ENCODE measurements around the gene CDCA7.

CDCA7 gene

DNA sequence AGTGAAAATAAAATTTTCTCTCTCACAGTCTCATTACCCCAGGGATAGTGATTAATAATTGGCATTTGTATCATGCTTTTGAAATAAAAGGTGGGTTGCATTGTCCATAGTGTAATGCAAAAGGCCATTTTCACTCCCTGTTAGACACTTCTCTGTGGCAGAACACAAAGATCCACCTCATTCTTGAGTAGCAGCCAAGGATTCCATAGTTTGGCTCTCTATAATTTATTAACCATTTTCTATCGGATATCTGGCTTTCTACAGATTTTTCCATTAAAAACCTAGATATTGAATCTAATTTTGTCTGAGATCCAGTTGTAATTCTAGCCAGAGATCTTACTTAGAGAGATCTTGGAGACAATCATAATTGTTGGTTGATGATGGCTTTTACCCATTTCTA lies 39.0 kb downstream of the CDCA7 start:
- H3K14ac ChIP-seq (ENCODE audit: low read length in 2 of 2) = no peak overlapping the region
- H3K23ac ChIP-seq (ENCODE audit: low read length in 2 of 2) = no peak overlapping the region
- H3K4ac ChIP-seq (ENCODE audit: low read depth in 1 of 2, low read length in 2 of 2) = no peak overlapping the region
- no peaks in the 10 kb centered on the region for H3K79me1 ChIP-seq (replicated peaks; ENCODE audit: low read length, poor library complexity, severe bottlenecking)
- no peak overlapping the region for H3K4me2 ChIP-seq (ENCODE audit: low read length, poor library complexity, severe bottlenecking)
- no peak overlapping the region for H2BK15ac ChIP-seq (ENCODE audit: low read depth, poor library complexity, severe bottlenecking)
- H3K27ac ChIP-seq (ENCODE audit: low read length, poor library complexity, severe bottlenecking) = no peak overlapping the region
- H2BK5ac ChIP-seq (ENCODE audit: low read depth, low read length, poor library complexity, severe bottlenecking) = no peak overlapping the region
- H3K9ac ChIP-seq (ENCODE audit: low read length) = no peak overlapping the region
- H2BK12ac ChIP-seq (ENCODE audit: low read length in 2 of 2) = no peak overlapping the region
- H3K4me1 ChIP-seq (ENCODE audit: control insufficient read depth, insufficient read depth, low read depth, low read length) = no peaks in the 10 kb centered on the region
- no peak overlapping the region for H4K91ac ChIP-seq (ENCODE audit: low read length)
- no peak for DNase-seq
- H3K4me3 ChIP-seq (ENCODE audit: insufficient read depth in 1 of 2, low read depth in 1 of 2, low read length in 2 of 2) = no peak overlapping the region
- H2AK5ac ChIP-seq (ENCODE audit: low read length, severe bottlenecking) = no peak overlapping the region
- no peak overlapping the region for H2AFZ ChIP-seq (ENCODE audit: low read depth, low read length)
- WGBS = no CpG with 5 or more reads among the region's 1 CpG
- H3K27me3 ChIP-seq (ENCODE audit: control insufficient read depth in 1 of 2, insufficient read depth in 1 of 2, low read length in 2 of 2) = peaks cover 0 to 5% of the 10 kb centered on the region in 2 experiments
- H4K8ac ChIP-seq (ENCODE audit: low read length) = no peak overlapping the region
- H3K9me3 ChIP-seq (ENCODE audit: control insufficient read depth, low read length) = no peaks in the 10 kb centered on the region
- H3K18ac ChIP-seq (ENCODE audit: low read depth in 1 of 2, low read length in 2 of 2) = no peak overlapping the region
- H3K36me3 ChIP-seq (ENCODE audit: control insufficient read depth in 1 of 2, insufficient read depth in 2 of 2, low read depth in 1 of 2, low read length in 2 of 2) = no peaks in the 10 kb centered on the region
- no peak overlapping the region for H2BK120ac ChIP-seq (ENCODE audit: low read depth, low read length)

DNA sequence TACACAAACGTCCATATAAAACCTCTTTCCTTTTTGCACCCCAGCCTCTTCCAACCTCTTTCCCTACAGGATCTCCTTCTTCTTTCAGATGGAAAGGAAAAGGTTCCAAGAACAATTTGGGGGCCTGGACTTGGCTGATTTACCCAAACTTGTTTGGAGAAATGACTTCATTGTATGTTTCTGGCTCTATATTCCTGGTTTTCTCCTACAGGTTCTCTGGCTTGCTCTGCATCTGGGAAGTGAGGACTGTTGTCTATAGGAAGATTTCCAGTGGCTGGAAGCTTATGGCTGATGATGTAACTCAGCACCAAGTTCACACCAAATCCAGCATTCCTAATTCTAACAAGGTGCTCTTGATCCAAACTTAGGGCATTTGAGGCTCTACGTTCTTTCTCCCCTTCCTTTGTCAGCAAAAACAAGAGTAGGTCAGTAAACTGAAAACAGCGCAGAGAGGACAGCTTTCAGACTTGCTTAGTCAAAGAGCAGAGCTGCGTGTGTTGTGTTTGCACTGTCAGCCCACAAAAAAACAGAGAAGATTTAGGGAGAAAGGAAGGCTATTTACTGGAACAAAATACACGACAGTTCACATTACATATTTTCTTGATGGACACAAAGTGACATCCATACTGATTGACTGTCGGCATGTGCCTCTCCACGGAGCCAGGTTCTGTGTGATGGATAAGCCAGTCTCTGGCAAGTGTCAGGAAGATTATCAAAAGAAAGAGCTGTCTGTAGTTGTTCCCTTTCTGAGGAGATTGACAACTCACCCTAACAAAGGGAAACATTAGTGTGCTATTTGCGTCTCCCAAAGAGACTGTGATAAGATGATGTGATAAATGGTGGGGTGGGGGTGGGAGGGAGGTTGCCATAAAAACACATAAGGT lies 39.7 kb downstream of the CDCA7 start:
- no peak overlapping the region for H4K91ac ChIP-seq (ENCODE audit: low read length)
- no peak overlapping the region for H3K14ac ChIP-seq (ENCODE audit: low read length in 2 of 2)
- no peaks in the 10 kb centered on the region for H3K79me1 ChIP-seq (replicated peaks; ENCODE audit: low read length, poor library complexity, severe bottlenecking)
- no peak overlapping the region for H4K8ac ChIP-seq (ENCODE audit: low read length)
- no peak overlapping the region for H3K9ac ChIP-seq (ENCODE audit: low read length)
- H3K4ac ChIP-seq (ENCODE audit: low read depth in 1 of 2, low read length in 2 of 2) = no peak overlapping the region
- no peak overlapping the region for H2BK120ac ChIP-seq (ENCODE audit: low read depth, low read length)
- H2BK5ac ChIP-seq (ENCODE audit: low read depth, low read length, poor library complexity, severe bottlenecking) = no peak overlapping the region
- 34% methylated on average over 4 of the region's 8 CpGs for WGBS
- H2BK15ac ChIP-seq (ENCODE audit: low read depth, poor library complexity, severe bottlenecking) = no peak overlapping the region
- peaks cover 0 to 6% of the 10 kb centered on the region in 2 experiments for H3K27me3 ChIP-seq (ENCODE audit: control insufficient read depth in 1 of 2, insufficient read depth in 1 of 2, low read length in 2 of 2)
- no peak overlapping the region for H2AFZ ChIP-seq (ENCODE audit: low read depth, low read length)
- DNase-seq = no peak
- H2AK5ac ChIP-seq (ENCODE audit: low read length, severe bottlenecking) = no peak overlapping the region
- no peaks in the 10 kb centered on the region for H3K9me3 ChIP-seq (ENCODE audit: control insufficient read depth, low read length)
- H3K4me1 ChIP-seq (ENCODE audit: control insufficient read depth, insufficient read depth, low read depth, low read length) = no peaks in the 10 kb centered on the region
- H3K4me3 ChIP-seq (ENCODE audit: insufficient read depth in 1 of 2, low read depth in 1 of 2, low read length in 2 of 2) = no peak overlapping the region
- no peak overlapping the region for H3K23ac ChIP-seq (ENCODE audit: low read length in 2 of 2)
- H3K18ac ChIP-seq (ENCODE audit: low read depth in 1 of 2, low read length in 2 of 2) = no peak overlapping the region
- H2BK12ac ChIP-seq (ENCODE audit: low read length in 2 of 2) = no peak overlapping the region
- H3K4me2 ChIP-seq (ENCODE audit: low read length, poor library complexity, severe bottlenecking) = no peak overlapping the region
- H3K27ac ChIP-seq (ENCODE audit: low read length, poor library complexity, severe bottlenecking) = no peak overlapping the region
- H3K36me3 ChIP-seq (ENCODE audit: control insufficient read depth in 1 of 2, insufficient read depth in 2 of 2, low read depth in 1 of 2, low read length in 2 of 2) = no peaks in the 10 kb centered on the region

DNA sequence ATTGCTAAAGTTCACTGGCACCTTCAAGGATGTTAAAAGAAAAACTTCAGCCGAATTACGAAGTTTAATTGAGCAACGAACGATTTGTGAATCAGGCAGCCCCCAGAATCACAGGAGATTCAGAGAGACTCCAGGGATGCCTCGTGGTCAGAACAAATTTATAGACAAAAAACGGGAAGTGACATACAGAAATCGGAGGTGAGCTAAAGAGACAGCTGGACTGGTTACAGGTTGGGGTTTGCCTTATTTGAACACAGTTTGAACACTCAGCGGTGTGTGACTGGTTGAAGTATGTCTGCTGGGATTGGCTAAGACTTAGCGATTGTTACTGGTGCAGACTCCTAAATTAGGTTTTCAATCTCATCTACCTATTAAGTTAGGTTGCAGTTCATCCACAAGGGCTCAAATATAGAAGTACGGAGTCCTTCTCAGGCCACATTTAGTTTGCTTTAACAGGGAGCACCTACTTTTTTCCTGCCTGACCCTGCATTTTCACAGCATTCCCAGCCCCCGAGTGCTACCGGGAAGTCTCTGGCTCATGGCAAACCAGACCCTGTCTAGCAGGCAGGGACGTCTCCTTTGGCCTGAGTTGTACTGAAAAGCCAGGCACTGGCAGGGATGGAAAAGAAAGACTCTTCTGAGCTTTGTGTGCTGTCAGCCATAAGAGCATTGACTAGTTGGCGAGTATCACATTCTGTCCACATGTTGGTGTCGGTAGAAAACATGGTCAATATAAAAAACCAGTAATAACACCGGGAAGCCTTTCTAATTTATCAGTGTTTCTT lies 41.1 kb downstream of the CDCA7 start:
- Histone ChIP-seq H2AFZ (ENCODE audit: low read depth, low read length) (no peak overlapping the region), H2BK15ac (ENCODE audit: low read depth, poor library complexity, severe bottlenecking) (no peak overlapping the region), H3K27me3 (ENCODE audit: control insufficient read depth in 1 of 2, insufficient read depth in 1 of 2, low read length in 2 of 2) (peaks cover 0 to 20% of the 10 kb centered on the region in 2 experiments), H3K14ac (ENCODE audit: low read length in 2 of 2) (no peak overlapping the region), H4K91ac (ENCODE audit: low read length) (no peak overlapping the region), H4K8ac (ENCODE audit: low read length) (no peak overlapping the region), H2BK120ac (ENCODE audit: low read depth, low read length) (no peak overlapping the region), H3K4me3 (ENCODE audit: insufficient read depth in 1 of 2, low read depth in 1 of 2, low read length in 2 of 2) (no peak overlapping the region), H3K18ac (ENCODE audit: low read depth in 1 of 2, low read length in 2 of 2) (no peak overlapping the region), H3K27ac (ENCODE audit: low read length, poor library complexity, severe bottlenecking) (no peak overlapping the region), H2BK5ac (ENCODE audit: low read depth, low read length, poor library complexity, severe bottlenecking) (no peak overlapping the region), H2AK5ac (ENCODE audit: low read length, severe bottlenecking) (no peak overlapping the region), H3K4me1 (ENCODE audit: control insufficient read depth, insufficient read depth, low read depth, low read length) (no peaks in the 10 kb centered on the region), H3K79me1 (replicated peaks; ENCODE audit: low read length, poor library complexity, severe bottlenecking) (no peaks in the 10 kb centered on the region), H2BK12ac (ENCODE audit: low read length in 2 of 2) (no peak overlapping the region), H3K9ac (ENCODE audit: low read length) (no peak overlapping the region), H3K4ac (ENCODE audit: low read depth in 1 of 2, low read length in 2 of 2) (no peak overlapping the region), H3K4me2 (ENCODE audit: low read length, poor library complexity, severe bottlenecking) (no peak overlapping the region), H3K9me3 (ENCODE audit: control insufficient read depth, low read length) (no peaks in the 10 kb centered on the region), H3K23ac (ENCODE audit: low read length in 2 of 2) (no peak overlapping the region), H3K36me3 (ENCODE audit: control insufficient read depth in 1 of 2, insufficient read depth in 2 of 2, low read depth in 1 of 2, low read length in 2 of 2) (no peaks in the 10 kb centered on the region)
- no peak for DNase-seq
- WGBS = 90% methylated on average over 16 of the region's 16 CpGs

GRCh38 chr2:173397539-173397938 lies 42.9 kb downstream of the CDCA7 start:
- Histone ChIP-seq H3K27ac (ENCODE audit: low read length, poor library complexity, severe bottlenecking) (no peak overlapping the region), H3K79me1 (replicated peaks; ENCODE audit: low read length, poor library complexity, severe bottlenecking) (no peaks in the 10 kb centered on the region), H3K4me3 (ENCODE audit: insufficient read depth in 1 of 2, low read depth in 1 of 2, low read length in 2 of 2) (no peak overlapping the region), H4K91ac (ENCODE audit: low read length) (no peak overlapping the region), H3K4me1 (ENCODE audit: control insufficient read depth, insufficient read depth, low read depth, low read length) (no peaks in the 10 kb centered on the region), H3K14ac (ENCODE audit: low read length in 2 of 2) (no peak overlapping the region), H2BK5ac (ENCODE audit: low read depth, low read length, poor library complexity, severe bottlenecking) (no peak overlapping the region), H3K23ac (ENCODE audit: low read length in 2 of 2) (no peak overlapping the region), H3K18ac (ENCODE audit: low read depth in 1 of 2, low read length in 2 of 2) (no peak overlapping the region), H3K4ac (ENCODE audit: low read depth in 1 of 2, low read length in 2 of 2) (no peak overlapping the region), H3K9me3 (ENCODE audit: control insufficient read depth, low read length) (no peaks in the 10 kb centered on the region), H4K8ac (ENCODE audit: low read length) (no peak overlapping the region), H3K36me3 (ENCODE audit: control insufficient read depth in 1 of 2, insufficient read depth in 2 of 2, low read depth in 1 of 2, low read length in 2 of 2) (no peaks in the 10 kb centered on the region), H3K27me3 (ENCODE audit: control insufficient read depth in 1 of 2, insufficient read depth in 1 of 2, low read length in 2 of 2) (peaks cover 0 to 29% of the 10 kb centered on the region in 2 experiments), H2BK120ac (ENCODE audit: low read depth, low read length) (no peak overlapping the region), H3K4me2 (ENCODE audit: low read length, poor library complexity, severe bottlenecking) (no peak overlapping the region), H2BK15ac (ENCODE audit: low read depth, poor library complexity, severe bottlenecking) (no peak overlapping the region), H2AK5ac (ENCODE audit: low read length, severe bottlenecking) (no peak overlapping the region), H3K9ac (ENCODE audit: low read length) (no peak overlapping the region), H2BK12ac (ENCODE audit: low read length in 2 of 2) (no peak overlapping the region), H2AFZ (ENCODE audit: low read depth, low read length) (no peak overlapping the region)
- DNase-seq = no peak
- WGBS = 84% methylated on average over 3 of the region's 4 CpGs

Data from mesenchymal stem cell (in vitro differentiated cells and primary cell).